NCI-H82 treated with DMSO at 0.1 percent for 48 hours (cell line): ENCODE results near the gene CDK5RAP2.

Experiments used
- DNase-seq: peaks from one replicate; lab custom pipeline; 2025; ENCODE audit not compliant: unreplicated experiment; lab: John Stamatoyannopoulos, UW

CDK5RAP2 gene

DNA sequence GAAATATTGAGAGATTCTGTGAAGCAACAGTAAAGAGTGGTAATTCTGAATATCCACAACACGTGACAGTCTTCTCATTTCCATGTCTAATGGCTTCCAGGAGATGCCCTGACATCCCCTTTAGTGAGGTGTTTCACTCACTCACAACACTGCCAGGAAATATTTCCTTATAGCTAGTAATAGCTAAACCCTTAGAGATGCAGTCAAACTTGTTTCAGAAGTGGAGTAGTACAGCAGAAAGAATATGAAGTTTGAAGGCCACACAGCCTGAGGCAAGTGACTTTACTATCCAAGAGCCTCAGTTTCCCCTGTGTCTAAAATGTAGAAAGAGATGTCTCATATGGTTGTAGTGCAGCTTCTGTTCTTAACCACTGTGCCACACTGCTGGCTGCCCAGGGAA lies 139.2 kb downstream of the CDK5RAP2 start:
- no peak for DNase-seq

DNA sequence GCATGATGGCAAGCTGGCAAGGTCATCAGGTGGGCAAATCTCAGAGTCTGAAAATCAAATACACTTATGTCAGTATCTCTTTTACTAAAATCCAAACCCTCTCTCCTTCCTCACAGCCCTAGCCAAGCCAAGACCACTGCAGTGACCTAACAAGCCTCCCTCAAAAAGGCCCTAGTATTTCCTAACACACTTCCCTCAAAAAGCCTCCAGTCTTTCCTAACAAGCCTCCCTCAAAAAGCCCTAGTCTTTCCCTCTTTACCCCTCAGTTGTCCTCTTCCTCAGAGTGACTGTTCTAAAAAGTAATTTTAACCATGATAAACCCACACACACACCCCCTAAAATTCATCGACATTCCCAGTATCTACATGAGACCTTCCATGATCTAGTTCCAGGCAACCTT lies 140.0 kb downstream of the CDK5RAP2 start:
- no peak for DNase-seq

DNA sequence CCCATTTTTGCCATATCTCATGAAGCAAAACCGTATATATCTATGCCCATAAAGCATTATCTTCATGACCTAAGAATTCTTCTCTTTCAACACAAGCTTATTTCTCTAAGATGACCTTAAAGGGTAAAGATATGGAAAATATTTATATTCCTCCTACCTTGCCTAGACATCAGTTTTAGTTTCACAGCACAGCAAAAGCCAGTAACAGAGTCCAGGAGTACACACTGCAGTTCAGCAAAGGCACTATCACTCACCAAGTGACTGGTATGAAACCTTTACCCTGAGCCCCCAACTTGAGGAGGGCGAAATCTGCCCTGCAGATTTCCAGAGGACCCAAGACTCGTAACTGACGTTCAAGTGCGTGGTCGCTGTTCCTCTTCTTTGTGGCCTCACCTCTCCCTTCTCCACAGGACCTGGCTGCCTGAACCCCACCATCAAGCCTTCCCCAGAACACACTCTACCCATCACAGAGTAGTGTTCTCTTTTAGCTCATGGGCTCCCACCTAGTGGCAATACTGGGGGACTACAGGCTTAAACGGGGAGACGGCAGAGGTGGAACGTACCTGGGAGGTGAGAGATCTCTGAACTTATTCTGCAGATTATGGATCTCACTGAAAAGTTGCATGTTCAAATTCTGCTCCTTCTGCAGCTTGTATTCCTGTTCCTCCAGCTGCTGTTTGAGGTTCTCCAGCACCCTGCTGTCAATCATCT lies 141.0 kb downstream of the CDK5RAP2 start:
- no peak for DNase-seq

DNA sequence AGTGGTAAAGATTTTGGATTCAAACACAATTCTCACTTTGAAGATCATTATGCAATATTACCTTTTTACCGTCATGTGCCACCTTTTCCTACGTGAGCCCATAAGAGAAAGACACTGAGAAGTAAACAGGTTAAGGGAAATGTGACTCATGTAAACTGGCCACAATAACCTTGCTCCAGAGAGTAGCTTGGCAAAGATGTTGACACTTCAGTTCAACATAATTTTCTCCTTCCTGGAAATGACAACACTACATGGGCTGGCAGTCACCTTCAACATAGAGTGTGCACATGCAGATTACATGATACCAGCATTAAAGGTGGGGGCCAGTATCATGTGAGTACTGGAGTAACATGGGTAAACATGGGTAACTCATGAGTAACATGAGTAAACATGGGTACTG lies 141.9 kb downstream of the CDK5RAP2 start:
- no peak for DNase-seq

GRCh38 chr9:120436983-120437475 lies 142.9 kb downstream of the CDK5RAP2 start:
- no peak for DNase-seq

DNA sequence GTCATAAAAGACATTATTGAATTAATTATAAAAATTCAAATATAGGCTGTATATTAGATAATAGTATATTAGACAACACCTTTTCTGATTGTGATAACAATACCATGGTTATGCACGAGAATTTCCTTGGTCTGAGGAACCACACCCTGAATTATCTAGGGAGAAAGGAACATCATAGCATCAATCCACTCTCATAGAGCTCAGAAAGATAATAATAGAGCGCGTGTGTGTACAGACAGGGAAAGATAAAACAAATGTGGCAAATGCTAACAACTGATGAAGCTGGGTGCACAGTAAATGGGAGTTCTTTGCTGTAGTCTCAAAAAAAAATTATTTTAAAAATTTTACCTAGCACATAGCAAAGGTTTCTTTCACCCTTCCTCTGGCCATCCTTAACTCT lies 143.5 kb downstream of the CDK5RAP2 start:
- no peak for DNase-seq

DNA sequence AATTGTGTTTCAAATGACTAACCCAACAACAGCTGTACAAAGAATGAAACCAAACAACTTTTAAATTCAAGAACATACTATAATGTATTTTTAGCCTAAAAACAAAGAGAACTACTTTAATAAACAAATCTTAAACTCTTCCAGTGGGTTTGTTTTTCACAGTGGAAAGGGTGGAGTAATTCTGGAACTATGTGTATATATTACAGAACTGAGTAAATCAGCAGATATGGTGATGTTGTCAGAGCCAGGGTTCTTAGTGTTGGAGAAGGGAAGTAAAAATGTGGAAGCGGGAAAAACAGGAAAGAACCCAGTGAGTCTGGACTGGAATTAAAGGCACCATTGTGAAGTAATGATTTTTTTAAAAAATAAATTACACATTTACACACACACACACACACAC lies 144.9 kb downstream of the CDK5RAP2 start:
- no peak for DNase-seq

DNA sequence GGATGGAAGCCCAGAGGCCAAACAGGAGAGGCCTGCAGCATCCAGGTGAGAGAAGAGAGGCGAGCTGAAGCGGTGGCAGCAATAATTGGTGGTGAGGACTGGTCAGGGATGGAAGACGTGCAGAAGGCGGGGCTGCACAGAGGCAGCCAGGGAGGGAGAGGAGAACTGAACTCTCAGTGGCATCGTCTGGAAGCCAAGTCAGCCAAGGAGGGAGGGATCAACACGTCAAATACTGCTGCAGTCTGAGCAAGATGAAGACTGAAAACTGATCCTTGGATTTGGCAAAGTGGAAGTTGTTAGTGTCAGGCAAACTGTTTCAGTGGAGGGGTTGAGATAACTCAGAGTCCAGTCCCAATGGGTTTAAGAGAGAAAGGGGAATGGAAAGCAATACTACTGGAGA lies 145.4 kb downstream of the CDK5RAP2 start:
- no peak for DNase-seq

DNA sequence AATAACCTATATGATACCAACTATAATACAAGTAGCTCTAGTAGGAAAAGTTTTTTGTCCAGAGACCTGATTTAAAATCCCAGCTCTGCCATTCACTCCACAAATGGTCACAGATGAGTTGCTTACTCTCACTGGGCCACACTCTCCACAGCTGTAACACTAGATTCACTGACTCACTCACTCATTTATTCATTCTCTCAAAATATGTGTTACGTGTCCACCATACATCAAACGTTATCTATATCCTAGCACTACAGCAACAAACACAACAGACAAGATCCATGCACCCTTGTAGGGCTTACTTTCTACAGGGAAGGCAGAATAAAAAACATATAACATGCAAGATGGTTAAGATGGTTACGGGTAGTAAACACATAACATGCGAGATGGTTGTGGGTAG lies 146.3 kb downstream of the CDK5RAP2 start:
- no peak for DNase-seq

- no peak for DNase-seq
Measured at GRCh38 chr9:120432600-120432999, 147.4 kb downstream of the CDK5RAP2 start.

GRCh38 chr9:120431268-120431667 lies 148.7 kb downstream of the CDK5RAP2 start:
- no peak for DNase-seq

DNA sequence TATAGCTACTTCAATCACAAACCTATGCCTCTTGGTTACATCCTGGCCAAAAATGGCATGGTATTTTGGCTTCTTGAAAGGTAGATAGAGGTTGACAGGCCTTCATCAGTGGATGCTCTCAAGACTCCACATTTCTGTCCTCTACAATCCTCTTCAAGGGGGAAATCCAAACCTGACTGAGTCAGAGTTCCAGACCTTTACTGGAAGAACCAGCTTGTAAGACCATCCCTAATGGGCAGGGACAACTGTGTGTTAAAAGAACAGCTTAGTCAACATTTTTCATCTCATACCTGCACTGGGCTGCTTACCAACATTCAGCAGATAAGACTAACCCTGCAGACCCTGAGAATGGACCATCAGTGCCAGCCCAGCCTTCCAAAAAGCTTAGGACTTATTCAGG lies 155.7 kb downstream of the CDK5RAP2 start:
- DNase-seq = no peak

GRCh38 chr9:120423812-120424211 lies 156.2 kb downstream of the CDK5RAP2 start:
- DNase-seq = no peak

DNA sequence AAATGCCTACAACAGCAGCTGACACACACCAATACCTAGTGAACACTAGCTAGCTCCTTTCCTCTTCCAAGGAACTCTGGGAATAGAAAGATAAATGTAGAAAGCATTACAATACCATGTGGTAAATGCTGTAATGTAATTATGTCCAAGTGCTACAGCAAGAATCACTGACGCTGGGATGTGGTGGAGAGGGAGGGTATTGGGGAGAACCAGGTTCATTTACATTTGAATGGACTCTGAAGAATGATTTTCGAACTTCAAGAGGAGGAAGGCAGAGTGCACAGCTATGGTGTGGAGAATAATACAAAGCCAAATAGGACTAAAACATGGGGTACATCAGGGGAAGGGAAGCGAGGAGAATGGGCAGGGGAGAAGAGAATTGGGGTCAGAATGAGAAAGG lies 158.0 kb downstream of the CDK5RAP2 start:
- DNase-seq = no peak

DNA sequence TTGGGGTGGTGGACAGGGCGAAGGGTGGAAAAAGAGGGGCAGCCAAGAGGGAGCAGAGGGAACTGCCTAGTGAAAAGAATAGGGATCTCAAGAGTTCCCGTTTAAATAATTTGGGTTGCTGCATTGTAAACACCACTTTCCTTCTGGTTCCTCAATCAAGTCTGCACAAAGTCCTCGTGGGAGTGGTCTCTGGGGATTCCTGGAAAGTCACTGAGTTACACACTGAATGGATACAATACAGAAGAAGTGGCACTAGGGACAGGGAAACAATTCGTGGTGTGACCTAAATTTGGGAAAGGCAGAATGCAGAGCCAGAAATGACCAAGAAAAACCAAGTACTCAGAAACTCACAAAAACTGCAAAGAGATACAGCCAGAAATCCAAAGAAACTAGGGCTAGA lies 161.7 kb downstream of the CDK5RAP2 start:
- DNase-seq = no peak

DNA sequence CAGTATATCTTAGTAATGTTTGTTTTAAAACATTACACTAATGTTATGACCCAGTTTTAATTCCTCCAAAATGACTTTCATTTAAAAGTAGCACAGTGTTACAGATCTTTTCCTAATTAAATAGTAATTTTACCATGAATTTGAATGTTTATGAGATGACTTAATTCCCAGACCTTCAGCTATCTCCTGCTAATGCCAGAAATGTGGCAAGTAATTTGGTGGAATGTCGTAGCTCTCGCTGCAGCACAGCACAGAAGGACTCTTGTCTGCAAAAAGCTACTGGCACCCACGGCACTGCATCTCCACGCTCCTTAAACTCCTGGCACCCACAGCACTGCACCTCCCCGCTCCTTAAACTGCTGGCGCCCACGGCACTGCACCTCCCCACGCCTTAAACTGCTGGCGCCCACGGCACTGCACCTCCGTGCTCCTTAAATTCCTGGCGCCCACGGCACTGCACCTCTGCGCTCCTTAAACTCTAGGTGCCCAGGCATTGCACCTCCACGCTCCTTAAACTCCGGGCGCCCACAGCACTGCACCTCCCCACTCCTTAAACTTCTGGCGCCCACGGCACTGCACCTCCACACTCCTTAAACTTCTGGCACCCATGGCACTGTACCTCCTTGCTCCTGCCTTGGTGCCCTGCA lies 163.1 kb downstream of the CDK5RAP2 start:
- DNase-seq = no peak

DNA sequence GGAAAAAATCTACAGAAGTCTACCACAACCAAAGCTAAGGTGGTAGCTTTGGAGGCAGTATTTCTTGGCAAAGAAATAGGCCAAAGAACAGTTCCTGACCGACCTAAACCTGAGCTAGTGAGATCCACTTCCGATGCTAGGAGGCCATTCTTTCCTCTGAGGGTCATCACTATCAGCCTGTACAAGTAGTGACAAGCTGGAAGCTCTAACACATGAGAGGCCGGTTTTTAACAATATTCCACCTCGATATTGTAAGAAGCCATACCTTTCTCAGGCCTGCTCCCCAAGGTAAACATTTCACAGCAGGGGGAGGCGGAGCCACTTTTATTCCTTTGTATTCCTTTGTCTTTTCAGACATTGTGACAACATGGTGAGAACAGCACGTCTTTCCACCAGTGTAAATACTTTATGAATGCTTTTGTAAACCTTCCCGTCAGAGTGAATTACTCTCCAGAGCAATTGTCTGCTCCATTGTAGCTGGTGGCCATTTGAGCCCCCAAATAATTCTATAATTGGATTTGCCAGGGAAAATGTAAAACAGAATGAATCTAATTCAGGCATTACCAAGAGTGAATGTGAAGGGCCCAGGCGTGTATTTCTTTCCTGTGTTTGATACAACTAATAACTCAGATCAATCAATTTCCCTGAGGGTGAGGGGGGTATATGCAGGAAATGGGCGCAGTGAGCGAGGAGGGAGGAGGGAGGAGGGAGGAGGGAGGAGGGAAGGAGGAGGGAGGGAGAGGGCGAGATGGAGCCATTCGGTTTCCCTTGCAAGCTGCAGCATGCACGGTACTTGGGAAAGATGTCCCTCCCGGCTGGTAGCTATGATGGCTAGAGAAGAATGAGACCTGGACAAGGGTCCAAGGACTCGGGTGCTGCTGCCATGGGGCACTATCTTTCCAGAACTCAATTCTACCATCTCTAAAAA lies 166.6 kb downstream of the CDK5RAP2 start:
- DNase-seq = no peak

GRCh38 chr9:120412425-120412951 lies 167.5 kb downstream of the CDK5RAP2 start:
- no peak for DNase-seq

- no peak for DNase-seq
Measured at GRCh38 chr9:120411862-120412424, 168.0 kb downstream of the CDK5RAP2 start.

GRCh38 chr9:120410925-120411501 lies 169.0 kb downstream of the CDK5RAP2 start:
- DNase-seq = no peak
